Ovary (tissue), 3 donors: ENCODE measurements around the gene STAT5B.

Source experiments
- CTCF ChIP-seq, 3 donors: fragments of 450-650 bp in 2 of 3; fragments of 200-600 bp in 1 of 3; IDR thresholded peaks; one replicate each; pipeline versions ENCODE4 v1.5.1 to v1.8.0; 2016 to 2022; ENCODE audit warnings: antibody characterized with exemption in 3 of 3, mild to moderate bottlenecking in 1 of 3
- EP300 ChIP-seq: sonication (generic); formaldehyde crosslinking; IDR thresholded peaks from one replicate; pipeline ENCODE4 v1.6.1; 2017; ENCODE audit warnings: antibody characterized with exemption
- donor health status: DM: no; HTN: no; CAD: no.

GRCh38 chr17:42249681-42250446 is 26.3 kb downstream of the STAT5B start:
- no peak for TF ChIP-seq CTCF (IDR thresholded peaks at IDR 0.05)
- TF ChIP-seq EP300: no peak
